ENCODE results near the gene VPS54.

DNA sequence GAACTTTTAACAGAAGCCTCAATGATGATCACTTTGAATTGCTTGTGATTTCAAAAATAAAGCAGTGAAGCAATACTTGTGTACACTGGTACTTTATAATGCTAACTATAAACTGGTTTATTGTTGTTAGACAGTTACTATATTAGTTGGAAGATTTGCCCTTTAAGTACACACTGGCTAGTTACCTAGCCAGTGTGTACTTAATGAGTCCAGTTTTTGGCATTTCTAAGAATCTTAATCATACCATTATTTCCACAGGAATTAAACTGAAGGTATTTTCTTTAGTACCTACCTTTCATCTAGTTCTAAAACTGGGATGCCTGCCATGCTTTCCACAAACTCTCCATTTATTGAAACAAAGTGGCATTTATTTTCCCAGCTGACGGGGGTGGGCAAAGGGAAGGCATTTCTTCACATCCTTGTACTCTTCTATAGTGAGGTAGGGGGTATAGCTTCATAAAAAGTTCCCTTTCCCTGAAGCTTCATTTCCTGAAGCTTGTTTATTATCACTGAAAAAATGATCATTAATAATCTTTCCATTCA lies 127.7 kb downstream of the VPS54 start:
- TF ChIP-seq, protein P1, sequence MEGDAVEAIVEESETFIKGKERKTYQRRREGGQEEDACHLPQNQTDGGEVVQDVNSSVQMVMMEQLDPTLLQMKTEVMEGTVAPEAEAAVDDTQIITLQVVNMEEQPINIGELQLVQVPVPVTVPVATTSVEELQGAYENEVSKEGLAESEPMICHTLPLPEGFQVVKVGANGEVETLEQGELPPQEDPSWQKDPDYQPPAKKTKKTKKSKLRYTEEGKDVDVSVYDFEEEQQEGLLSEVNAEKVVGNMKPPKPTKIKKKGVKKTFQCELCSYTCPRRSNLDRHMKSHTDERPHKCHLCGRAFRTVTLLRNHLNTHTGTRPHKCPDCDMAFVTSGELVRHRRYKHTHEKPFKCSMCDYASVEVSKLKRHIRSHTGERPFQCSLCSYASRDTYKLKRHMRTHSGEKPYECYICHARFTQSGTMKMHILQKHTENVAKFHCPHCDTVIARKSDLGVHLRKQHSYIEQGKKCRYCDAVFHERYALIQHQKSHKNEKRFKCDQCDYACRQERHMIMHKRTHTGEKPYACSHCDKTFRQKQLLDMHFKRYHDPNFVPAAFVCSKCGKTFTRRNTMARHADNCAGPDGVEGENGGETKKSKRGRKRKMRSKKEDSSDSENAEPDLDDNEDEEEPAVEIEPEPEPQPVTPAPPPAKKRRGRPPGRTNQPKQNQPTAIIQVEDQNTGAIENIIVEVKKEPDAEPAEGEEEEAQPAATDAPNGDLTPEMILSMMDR (IDR thresholded peaks at IDR 0.05), result no peak
- no peak for TF ChIP-seq POLR2AphosphoS5 (IDR thresholded peaks at IDR 0.05; ENCODE audit: low read depth, low read length)
- TF ChIP-seq, protein P2, sequence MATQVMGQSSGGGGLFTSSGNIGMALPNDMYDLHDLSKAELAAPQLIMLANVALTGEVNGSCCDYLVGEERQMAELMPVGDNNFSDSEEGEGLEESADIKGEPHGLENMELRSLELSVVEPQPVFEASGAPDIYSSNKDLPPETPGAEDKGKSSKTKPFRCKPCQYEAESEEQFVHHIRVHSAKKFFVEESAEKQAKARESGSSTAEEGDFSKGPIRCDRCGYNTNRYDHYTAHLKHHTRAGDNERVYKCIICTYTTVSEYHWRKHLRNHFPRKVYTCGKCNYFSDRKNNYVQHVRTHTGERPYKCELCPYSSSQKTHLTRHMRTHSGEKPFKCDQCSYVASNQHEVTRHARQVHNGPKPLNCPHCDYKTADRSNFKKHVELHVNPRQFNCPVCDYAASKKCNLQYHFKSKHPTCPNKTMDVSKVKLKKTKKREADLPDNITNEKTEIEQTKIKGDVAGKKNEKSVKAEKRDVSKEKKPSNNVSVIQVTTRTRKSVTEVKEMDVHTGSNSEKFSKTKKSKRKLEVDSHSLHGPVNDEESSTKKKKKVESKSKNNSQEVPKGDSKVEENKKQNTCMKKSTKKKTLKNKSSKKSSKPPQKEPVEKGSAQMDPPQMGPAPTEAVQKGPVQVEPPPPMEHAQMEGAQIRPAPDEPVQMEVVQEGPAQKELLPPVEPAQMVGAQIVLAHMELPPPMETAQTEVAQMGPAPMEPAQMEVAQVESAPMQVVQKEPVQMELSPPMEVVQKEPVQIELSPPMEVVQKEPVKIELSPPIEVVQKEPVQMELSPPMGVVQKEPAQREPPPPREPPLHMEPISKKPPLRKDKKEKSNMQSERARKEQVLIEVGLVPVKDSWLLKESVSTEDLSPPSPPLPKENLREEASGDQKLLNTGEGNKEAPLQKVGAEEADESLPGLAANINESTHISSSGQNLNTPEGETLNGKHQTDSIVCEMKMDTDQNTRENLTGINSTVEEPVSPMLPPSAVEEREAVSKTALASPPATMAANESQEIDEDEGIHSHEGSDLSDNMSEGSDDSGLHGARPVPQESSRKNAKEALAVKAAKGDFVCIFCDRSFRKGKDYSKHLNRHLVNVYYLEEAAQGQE (IDR thresholded peaks at IDR 0.05; ENCODE audit: insufficient read depth in 1 of 2, low read depth in 2 of 2, low read length in 1 of 2), result no peak
